ENCODE measurements around the gene MDFIC.

MDFIC gene

GRCh38 chr7:114957444-114957843, 35.5 kb downstream of the MDFIC start:
- no peak for DNase-seq

DNA sequence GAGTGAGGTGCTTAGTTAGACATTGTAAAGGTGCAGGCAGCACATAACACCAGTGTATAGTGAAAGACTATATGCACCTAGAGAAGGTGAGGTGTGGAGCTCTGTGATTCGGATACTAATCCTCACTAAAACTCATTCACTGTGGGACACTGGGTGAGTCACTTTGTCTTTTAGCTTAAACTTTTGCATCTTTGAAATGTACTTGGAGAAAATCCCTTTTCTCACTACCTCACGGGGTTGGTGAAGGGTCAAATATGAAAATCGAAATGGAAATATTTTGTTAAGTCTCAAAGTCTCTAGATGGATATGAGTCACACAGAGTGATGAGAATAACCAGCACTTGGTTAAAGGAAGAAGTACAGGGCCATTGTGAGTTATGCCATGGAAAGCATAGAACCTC, 38.0 kb downstream of the MDFIC start:
- peak in 1 of 2 donors; percentile 15 for DNase-seq

DNA sequence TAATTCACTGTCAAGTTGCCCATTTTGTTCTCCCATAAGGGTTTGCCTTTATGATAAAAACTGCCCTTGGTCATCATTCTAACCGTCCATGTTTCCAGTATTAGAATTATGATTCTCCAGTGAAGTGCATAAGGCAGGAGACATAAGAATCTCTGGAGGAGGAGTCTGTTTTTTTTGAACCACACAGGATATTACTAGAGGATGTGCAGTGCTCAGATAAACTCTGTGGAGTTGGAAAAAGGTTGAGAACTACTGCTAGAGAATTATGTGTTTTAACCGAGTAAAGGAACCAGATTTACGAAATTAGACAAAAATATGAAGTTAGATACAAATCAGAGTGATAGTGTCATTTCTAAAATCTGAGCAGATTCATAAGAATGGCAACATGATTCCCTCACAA, 40.5 kb downstream of the MDFIC start:
- no peak for DNase-seq

GRCh38 chr7:114966156-114966555, 44.3 kb downstream of the MDFIC start:
- DNase-seq, result no peak

DNA sequence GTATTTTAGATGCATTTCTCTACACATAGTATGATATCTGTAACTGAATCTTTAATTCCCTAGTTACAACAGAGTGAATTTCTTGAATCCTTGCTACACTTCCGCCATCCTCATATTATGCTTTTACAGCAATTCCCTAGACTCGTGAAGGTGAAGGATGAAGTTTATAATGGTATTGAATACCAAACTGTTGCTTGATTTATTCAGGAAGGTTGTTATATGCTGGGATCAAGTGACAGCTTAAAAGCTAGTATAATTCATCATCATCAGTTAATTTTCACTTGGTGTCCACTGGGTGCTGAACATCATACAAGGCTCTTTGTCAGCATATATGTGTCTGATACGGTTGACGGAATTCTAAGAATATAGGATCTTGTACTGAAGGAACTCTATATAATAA, 47.2 kb downstream of the MDFIC start:
- no peak for DNase-seq

GRCh38 chr7:114970308-114970707, 48.4 kb downstream of the MDFIC start:
- no peak for DNase-seq

GRCh38 chr7:114970732-114971131, 48.8 kb downstream of the MDFIC start:
- DNase-seq, result no peak

- no peak for DNase-seq
Observed at GRCh38 chr7:114972567-114972966, 50.7 kb downstream of the MDFIC start.

DNA sequence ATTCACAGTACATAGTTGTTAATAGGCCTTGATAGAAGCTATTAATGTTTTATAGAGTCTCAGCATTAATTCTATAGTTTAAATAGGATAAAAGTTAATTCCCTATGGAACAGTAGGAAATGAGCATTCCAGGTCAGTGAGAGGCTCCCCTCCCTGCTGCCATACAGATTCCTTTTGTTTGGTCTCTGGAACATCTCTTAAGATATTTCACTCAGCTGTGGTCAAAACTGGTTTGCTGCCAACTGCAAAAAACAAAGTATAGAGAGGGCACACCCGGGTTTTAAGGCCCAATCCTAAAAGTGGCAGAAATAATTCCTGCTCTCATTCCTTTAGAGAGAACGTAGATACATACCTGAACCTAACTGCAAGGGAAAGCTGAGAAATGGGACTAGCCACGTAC, 51.3 kb downstream of the MDFIC start:
- no peak for DNase-seq

GRCh38 chr7:114975401-114975800, 53.5 kb downstream of the MDFIC start:
- DNase-seq, result no peak

- no peak for DNase-seq
Observed at GRCh38 chr7:114976666-114977065, 54.8 kb downstream of the MDFIC start.

DNA sequence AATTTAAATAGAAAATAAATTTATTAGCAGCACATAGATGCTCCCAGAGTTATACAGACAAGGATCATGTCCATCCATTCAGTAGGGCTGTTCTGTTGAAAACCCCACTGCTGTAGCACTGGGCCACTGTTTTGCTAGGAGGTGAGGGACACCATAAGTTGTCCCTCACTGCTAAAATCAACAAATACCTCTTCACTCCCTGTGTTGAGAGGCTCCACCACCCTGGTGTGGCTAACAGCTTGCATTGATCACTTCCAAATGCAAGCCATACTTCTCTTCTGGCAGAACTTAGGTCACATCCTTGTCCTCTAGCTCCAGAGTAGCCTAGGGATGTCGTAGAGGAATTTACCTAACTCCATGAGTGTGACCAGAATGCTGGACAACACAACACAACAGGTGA, 55.4 kb downstream of the MDFIC start:
- no peak for DNase-seq

- no peak for DNase-seq
Observed at GRCh38 chr7:114979388-114979787, 57.5 kb downstream of the MDFIC start.

DNA sequence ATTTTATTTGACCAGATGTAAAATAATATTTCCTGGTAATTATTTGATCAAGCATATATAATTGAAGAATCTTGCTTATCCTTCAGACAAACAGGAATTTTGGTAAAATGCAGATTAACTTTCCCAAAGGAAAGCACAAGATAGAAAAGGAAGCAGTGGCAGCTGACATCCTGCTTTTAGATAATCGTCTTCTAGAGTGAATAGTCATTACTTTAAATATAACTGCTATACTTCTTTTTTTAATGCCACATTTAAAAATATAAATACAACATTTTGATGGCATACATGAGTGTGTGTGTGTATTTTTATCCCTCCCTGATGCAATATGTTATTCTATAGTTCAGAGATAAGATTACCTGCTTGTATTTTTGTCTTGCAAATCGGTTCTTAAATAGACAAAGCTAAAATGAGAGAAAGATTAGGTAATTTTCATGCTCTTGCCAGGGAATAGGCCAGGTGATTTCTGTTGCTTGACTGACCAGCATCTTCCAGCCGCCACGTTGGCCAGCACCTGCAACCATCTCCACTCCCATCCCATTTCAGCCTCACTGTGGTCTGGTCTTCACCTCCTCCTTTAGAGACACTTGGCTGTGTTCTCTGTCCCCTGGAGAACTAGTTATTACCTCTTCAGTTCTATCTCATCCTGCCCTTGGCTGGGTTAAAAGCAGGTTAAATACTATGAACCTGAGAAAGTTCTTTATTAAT, 58.1 kb downstream of the MDFIC start:
- DNase-seq, result no peak

DNA sequence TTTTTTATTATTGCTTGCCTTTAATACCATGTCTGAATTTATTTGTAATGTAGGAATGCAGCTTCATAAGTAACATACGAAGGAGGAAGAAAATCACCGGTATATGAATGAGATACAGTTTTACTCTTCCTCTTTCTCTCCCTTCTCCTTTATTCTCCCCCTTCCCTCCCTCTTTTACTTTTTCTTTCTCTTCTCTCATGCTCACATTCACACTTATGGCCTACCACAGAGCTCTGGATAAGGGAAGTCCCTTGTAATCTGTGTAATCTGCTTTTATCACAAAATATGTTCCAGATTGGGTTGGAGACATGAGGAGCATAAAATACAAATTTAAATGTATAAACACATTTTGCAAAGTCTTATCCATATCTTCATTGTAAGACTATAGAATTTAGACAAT, 59.4 kb downstream of the MDFIC start:
- DNase-seq, result no peak

GRCh38 chr7:114985116-114985715, 63.3 kb downstream of the MDFIC start:
- no peak for DNase-seq

DNA sequence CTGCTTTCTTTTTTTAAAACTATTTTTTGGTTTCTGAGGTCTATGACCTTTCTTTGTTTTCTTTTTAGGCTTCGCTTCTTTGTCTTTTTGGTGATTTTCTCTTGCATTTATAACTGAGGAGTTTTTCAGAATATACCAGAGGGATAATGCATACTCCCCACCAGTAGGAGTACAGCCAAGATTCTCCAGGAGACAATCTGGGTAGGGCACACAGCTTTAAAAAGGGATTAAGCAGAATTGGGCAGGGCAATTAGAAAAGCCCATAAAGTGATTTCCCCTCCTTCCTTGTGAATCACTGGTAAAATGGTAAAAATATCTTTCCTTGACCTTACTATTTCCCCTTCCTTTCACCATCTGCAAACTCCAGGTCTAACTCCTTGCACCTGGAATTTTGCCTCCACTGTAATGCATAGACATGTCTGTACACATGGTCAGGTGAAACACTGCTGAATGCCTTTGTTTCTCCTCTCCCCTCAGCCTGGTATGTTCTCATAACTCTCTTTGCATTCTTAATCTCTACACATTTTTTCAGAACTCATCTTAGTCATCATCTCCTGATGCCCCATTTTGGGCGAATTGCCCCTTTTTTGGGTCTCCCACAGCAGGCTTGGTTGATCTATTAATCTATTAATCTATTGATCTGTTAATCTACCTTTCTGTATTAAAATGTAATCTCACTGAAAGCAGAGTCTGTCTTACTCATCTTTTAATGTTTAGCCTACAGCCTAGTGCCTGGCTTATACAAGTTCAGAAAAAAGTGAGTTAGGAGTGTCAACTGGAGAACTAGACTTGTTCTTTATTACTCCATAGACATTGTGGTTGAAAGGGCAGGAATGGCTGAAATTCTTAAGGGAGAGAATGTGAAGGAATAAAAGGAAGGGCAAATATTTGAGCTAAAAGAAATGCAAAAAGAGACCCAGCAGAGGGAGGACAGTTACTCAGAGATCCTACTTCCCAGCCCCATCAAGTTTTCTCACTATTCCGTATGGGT, 64.6 kb downstream of the MDFIC start:
- DNase-seq, result no peak

GRCh38 chr7:114988026-114988425, 66.1 kb downstream of the MDFIC start:
- DNase-seq, result no peak

DNA sequence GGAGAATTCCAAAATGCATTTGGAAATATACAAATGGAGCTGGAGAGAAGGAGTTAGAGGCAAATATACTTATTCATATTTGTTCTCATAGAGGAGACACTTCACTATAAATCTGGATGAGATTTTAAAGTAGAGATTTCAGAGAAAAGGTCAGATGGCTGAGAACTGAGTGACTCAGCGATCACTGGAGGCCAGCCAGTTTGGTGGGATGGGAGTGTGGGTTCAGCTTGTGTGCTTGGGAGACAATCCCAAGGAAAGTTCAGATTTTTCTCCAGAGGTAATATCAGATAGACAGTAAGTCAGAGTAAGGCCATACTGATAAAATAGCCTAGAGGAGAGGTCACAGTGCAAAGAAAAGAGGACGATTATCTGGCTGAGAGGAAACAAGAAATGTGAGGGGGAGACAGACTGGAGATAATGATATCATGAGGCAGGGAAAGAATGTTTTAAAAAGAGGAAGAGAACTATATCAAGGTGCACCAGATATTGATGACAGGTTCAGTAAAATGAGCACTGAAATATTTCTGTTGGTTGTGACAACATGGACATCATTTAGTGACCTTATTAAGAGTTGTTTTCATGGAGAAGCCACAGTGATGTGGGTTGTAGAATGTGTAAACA, 67.0 kb downstream of the MDFIC start:
- DNase-seq, result no peak

- DNase-seq, result no peak
Observed at GRCh38 chr7:114989531-114989930, 67.6 kb downstream of the MDFIC start.

DNA sequence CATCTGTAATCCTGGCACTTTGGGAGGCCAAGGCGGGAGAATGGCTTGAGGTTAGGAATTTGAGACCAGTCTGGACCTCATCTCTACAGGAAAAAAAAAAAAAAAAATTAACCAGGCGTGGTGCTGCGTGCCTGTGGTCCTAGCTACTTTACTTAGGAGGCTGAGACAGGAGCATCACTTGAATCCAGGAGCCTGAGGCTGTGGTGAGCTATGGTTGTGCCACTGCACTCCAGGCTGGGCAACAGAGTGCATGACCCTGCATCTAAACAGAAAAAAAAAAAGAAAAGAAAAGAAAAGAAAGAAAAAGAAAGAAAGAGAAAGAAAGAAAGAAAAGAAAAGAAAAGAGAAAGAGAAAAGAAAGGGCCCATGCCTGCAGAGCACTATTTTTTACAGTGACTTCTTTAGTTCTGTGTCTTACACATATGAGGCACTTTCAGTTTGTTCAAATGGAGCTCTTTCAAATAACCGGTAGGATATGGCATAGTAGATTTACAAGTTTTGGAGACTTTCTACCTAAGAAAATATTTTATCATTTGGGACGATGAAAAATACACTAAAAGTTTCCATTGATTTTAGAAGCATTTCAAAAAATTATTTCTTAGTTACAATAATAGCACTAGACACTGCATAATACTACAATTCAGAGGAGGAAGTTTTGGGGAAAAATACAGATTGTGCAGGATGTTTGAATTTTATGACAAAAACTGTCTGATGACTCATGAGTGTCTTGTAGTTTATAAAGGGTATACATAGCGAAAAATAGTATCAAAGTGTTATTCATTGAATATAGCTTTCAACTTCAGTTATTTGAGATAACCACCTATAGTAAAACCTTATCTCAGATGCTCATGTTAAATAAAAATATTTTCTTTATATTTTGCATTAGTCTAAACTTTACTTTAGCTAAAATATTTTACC, 75.9 kb downstream of the MDFIC start:
- DNase-seq, result no peak

DNA sequence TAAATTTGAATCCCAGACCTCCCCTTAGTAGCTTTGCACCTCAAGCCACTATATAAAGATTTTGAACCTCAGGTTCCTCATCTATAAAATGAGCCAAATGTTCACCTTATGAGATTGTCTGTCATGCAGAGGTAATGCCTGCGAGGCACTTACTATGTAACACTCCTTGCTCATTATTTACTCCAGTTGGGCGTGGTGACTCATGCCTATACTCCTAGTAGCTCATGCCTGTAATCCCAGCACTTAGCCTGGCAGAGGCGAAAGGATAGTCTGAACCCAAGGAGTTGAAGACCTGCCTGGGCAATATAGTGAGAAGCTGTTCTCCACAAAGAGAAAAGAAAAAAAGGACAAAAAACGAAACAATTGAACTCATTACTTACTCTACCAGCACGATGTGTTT, 82.2 kb downstream of the MDFIC start:
- DNase-seq, result no peak

All from activated CD4-positive, alpha-beta T cell treated with anti-CD3 and anti-CD28 coated beads for 4 hours (primary cell).